DND-41 (cell line): Measurements from ENCODE around the gene ACOX3.
"Not testable (repeated sequence)": the region's sequence is repeated elsewhere in the genome, so short reads cannot be mapped to it uniquely, and the experiment has no call there.

Experiments
- EZH2 ChIP-seq: IDR thresholded peaks from 3 replicates; pipeline ENCODE4 v1.6.1; 2012; ENCODE audit warnings: borderline replicate concordance, low read depth, mild to moderate bottlenecking, moderate library complexity, low read length, inconsistent platforms; ENCODE audit not compliant: severe bottlenecking
- TF ChIP-seq, protein P1 (sequence below): IDR thresholded peaks from 2 replicates; pipeline ENCODE4 v1.5.1; 2012; ENCODE audit warnings: borderline replicate concordance, low read length, moderate library complexity, mild to moderate bottlenecking; ENCODE audit not compliant: poor library complexity, severe bottlenecking; ENCODE audit errors: extremely low read depth

DNA sequence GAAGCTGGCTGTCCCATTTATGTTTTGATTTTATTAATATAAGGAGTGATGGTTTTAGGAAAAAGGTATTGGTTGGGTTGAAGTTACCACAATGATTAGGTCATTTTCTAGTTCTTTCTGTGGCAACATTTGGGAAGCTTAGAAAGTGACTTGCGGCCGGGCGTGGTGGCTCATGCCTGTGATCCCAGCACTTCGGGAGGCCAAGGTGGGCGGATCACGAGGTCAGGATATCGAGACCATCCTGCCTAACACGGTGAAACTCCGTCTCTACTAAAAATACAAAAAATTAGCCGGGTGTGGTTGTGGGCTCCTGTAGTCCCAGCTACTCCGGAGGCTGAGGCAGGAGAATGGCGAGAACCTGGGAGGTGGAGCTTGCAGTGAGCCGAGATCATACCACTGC is 54.4 kb downstream of the ACOX3 start:
- TF ChIP-seq, protein P1, sequence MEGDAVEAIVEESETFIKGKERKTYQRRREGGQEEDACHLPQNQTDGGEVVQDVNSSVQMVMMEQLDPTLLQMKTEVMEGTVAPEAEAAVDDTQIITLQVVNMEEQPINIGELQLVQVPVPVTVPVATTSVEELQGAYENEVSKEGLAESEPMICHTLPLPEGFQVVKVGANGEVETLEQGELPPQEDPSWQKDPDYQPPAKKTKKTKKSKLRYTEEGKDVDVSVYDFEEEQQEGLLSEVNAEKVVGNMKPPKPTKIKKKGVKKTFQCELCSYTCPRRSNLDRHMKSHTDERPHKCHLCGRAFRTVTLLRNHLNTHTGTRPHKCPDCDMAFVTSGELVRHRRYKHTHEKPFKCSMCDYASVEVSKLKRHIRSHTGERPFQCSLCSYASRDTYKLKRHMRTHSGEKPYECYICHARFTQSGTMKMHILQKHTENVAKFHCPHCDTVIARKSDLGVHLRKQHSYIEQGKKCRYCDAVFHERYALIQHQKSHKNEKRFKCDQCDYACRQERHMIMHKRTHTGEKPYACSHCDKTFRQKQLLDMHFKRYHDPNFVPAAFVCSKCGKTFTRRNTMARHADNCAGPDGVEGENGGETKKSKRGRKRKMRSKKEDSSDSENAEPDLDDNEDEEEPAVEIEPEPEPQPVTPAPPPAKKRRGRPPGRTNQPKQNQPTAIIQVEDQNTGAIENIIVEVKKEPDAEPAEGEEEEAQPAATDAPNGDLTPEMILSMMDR, result not testable (repeated sequence)
- not testable (repeated sequence) for TF ChIP-seq EZH2
